ENCODE results near the gene TMEM60.
A peak's percentile ranks its signal among the peaks of the same experiment; 100 is the strongest.

TMEM60 gene

DNA sequence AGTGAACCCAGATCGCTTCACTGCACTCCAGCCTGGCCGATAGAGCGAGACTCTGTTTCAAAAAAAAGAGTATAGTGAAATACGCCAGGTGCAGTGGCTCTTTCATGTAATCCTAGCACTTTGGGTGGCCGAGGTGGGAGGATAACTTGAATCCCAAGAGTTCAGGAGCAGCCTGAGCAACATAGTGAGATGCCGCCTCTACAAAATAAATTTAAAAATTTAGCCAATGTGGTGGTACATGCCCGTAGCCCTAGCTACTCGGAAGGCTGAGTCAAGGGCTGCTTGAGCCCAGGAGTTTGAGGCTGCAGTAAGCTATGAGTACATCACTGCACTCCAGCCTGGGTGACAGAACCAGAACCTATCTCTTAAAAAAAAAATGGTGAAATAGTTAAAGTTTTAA lies 27.9 kb downstream of the TMEM60 start:
- DNase-seq, result no peak

DNA sequence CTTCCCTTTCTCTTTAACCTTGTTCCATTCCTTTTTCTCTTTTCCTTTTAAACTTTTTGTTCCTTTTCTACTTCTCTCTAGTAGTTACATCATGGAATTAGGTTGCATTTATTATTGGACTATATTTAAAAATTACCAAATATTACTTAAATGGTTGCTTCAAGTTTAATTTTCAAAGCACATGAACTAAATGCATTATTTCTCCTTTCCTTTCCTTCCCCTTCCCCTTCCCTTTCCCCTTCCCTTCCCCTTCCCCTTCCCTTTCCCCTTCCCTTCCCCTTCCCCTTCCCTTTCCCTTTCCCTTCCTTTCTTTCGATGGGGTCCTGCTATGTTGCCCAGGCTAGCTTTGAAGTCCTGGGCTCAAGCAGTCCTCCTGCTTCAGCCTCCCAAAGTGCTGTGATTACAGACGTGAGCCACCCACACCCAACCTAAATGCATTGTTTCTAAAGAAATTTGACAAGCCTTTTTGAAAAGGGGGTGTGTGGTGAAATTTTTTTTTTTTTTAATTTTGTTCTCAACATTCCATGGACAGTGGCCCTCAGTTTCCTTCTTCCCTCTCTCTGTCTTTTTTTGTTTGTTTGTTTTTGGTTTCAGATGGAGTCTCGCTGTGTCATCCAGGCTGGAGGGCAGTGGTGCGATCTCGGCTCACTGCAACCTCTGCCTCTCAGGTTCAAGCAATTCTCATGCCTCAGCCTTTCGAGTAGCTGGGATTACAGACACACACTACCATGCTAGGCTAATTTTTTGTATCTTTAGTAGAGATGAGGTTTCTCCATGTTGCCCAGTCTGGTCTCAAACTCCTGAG lies 31.2 kb downstream of the TMEM60 start:
- DNase-seq, result no peak

DNA sequence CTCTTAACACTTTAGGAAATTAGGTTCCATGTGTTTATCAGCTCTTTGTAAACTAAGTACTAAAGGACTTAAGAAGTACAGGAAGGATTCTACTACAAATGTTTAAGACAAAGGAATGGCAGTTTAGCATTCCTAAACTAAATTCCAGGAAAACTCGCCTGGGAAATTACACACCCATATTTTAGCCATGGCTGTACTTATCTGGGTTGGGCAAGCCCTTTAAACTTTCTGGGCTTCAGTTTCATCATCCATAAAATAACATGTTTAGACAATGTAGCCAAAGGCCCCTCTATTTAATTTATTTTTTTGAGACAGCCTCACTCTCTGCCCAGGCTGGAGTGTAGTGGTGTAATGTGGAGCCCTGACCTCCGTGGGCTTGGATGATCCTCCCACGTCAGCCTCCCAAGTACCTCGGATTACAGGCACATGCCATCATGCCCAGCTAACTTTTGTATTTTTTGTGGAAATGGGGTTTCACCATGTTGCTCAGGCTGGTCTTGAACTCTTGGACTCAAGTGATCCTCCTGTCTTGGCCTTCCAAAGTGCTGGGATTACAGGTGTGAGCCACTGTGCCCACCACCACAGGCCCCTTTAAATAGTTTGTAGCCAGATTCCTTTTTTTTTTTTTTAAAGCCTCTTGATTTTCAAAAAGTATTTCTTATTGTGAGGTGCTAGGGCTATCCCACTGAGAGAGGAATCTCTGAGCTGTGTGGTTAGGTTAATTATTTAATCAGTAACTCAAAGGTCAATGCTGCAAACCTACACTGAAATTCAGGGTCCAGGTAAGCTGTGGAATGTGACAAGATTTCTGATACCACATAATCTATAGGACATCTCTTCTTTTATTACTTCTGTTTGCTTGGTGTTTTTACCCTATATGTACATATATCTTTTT lies 32.1 kb downstream of the TMEM60 start:
- no peak for DNase-seq

DNA sequence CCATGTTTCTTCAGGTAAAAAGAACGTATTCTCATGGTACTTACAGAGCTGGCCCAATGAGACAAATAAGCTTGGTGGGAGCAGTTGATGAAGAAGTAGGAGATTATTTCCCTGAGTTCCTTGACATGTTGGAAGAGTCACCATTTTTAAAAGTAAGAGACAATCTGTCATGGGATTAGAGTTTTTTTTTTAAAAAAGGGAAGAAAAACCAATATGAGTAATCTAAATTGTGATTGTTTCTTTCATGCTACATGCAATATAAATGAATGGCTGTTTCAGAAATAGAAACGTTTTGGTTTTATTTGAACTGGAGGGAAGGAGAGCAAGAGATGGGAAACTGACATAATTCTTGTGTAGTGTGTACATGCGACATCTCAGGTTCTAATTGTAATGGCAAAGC lies 32.8 kb downstream of the TMEM60 start:
- DNase-seq, result no peak

DNA sequence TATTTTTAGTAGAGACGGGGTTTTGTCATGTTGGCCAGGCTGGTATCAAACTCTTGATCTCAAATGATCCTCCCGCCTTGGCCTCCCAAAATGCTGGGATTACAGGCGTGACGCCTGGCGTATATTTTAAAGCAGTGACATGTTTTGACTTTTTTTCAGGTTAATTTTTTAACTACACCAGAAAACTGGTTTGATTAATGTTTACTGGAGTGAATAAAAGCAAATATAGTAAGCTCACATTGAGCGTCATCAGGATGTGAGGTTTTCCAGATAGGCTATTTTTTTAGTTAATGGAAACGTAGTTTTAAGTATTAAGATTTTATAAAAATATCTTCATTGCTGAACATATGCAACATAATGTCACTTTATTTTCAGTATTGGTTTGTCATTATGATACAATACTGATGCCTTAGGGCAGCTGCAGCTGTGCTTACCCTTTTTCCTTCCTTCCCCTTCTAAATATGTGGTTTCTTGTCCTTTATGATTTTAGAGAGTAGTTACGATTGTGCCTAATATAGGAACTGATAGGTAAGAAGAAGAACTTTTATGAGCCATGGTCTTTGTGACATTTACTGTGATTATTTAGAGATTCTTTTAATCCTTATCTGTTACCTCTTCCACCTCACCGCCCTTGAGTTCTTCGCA lies 37.3 kb downstream of the TMEM60 start:
- DNase-seq, result no peak

DNA sequence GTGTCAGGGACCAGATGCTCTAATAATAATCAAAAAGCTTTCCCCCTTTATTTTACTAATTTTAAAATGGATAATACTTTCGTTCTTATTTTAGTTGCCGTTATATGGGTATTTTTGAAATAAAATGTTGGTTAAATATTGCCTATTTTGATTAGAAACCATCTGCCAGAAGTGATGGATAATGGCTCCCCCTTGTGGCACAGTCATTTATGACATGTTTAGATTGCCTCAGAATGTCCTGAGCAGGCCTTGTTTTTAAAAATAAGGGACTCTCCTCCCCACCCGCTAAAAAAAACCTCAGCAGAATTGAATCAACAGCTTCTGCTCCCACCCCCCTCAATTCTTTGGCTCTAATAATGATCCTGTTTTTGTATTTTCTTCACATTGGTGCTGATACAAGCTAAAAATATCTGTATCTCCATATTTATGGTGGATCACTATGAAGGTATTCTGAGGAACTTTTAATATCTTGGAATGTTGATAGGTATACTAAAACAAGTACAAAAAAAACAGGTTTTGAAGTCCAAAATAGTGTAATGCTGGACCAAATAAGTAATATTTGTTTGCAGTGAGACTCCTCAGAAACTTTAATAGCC lies 38.8 kb downstream of the TMEM60 start:
- DNase-seq, result peak; percentile 85

DNA sequence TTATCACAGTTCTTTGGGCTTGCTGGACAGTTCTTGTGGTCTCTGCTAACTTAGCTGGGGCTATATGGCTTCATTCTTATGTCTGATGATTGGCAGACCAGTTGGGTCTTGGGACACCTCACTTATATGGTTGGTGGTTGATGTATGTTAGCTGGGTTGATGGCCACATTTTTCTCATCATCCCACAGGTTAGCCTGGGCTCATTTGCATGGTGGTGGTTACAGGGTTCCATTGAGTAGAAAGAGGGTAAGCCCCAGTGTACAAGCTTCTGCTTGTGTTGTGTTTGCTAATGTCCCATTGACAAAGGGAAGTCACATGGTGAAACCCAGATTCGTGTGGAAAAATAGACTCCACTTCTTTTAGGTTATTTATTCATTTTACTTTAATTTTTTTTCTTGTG lies 40.6 kb downstream of the TMEM60 start:
- no peak for DNase-seq

DNA sequence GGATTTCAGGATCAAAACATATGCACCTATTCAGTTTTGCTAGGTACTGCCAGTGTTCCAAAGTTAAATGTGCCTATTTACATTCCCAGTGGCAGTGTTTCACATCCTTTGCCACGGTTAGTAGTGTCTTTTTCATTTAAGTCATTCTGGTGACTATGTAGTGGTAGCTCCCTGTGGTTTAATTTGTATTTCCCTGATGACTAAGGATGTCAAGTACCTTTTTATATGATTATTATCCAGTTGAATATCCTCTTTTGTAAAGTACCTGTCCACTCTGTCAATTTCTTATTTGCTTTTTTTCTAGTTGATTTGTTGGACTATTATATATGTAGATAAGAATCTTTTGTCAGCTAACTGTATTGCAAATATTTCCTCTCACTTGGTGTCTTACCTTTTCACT lies 45.1 kb downstream of the TMEM60 start:
- DNase-seq, result no peak

DNA sequence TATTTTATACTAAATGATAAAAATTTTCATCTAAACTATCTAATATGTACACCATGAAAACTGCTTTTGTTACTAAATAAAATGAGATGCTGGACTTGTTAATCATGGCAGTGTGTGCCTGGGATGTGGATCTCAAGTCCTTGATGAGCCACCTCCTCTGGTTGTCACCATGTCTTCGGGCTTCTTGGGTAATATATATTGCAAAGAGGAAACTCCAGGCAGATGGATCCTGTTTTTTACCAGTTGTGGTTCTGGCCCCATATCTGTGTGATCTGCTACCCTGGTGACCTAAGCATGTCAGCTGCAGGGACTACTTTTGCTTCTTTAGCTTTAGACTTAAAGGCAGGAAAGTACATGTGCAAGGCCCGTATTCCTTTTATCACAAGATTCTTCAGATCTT lies 46.2 kb downstream of the TMEM60 start:
- DNase-seq, result peak; percentile 12

DNA sequence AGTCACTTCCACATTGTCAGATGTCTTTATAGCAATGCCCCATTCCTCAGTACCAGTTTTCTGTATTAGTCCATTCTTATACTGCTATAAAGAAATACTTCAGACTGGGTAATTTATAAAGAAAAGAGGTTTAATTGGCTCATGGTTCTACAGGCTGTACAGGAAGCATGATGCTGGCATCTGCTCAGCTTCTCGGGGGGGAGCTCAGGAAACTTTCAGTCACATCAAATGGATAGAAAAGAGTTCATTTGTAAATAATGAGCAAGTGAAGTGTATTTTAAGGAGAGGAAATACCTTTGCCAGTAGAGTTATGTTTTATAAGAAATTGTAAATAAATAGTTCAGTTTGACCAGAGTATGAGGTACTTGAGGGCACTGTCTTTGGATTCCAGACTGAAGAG lies 50.5 kb downstream of the TMEM60 start:
- DNase-seq, result no peak

DNA sequence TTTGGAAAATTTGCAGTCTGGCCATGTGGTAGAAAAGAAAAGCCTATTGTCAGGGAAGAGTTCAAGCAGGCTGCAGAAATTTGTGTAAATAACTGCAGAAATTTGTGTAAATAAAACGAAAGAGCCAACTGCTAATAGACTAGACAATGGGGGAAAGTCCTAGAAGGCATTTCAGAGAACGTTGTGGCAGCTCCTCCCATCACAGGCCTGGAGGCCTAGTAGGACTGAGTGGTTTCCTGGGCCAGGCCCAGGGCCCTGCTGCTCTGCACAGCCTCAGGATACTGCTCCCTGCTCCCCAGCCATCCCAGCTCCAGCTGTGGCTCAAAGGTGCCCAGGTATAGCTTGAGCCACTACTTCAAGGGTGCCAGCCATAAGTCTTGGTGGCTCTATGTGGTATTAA lies 51.1 kb downstream of the TMEM60 start:
- DNase-seq, result no peak

DNA sequence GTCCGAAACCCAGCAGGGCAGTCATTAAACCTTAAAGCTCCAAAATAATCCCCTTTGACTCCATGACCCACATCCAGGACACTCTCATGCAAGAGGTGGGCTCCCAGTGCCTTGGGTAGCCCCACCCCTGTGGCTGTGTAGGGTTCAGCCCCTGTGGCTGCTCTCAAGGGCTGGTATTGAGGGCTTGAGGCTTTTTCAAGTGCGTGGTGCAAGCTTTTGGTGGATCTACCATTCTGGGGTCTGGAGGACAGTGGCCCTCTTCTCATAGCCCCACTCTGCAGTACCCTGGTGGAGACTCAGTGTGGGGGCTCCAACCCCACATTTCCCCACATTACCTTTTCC lies 51.4 kb downstream of the TMEM60 start:
- DNase-seq, result no peak

DNA sequence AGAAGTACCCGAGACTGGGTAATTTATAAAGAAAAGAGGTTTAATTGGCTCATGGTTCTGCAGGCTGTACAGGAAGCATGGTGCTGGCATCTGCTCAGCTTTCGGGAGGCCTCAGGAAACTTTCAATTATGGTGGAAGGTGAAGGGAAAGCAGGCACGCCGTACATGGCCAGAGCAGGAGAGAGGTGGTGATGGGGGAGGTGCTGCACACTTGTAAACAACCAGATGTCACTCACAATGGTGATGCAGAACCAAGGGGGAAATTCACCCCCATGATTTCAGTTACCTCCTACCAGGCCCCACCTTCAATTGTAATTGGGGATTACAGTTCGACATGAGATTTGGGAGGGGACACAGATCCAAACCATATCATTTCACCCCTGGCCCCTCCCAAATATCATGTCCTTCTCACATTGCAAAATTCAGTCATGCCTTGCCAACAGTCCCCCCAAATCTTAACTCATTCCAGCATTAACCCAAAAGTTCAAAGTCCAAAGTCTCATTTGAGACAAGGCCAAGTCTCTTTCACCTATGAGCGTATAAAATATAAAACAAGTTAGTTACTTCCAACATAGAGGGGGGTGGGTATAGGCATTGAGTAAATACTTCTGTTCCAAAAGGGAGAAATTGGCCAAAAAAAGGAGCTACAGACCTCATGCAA lies 51.9 kb downstream of the TMEM60 start:
- no peak for DNase-seq

DNA sequence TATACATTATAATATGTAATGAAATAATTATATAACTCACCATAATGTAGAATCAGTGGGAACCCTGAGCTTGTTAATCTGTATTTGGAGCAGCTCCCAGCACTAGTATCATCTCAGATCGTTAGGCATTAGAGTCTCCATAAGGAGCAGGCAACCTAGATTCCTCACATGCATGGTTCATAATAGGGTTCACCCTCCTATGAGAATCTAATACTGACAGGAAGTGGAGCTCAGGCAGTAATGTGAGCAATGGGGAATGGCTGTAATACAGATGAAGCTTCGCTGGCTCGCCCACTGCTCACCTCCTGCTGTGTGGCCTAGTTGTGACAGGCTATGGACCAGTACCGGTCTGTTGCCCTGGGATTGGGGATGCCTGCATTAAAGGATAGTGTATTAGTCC lies 52.5 kb downstream of the TMEM60 start:
- no peak for DNase-seq
